CD14-positive monocyte (primary cell): ENCODE results near the gene PDGFD. TPM values are rescaled to one million over a fixed set of nuclear protein-coding genes. Genes with fewer than 3 reads are reported as not detected.
A peak's percentile ranks its signal among the peaks of the same experiment; 100 is the strongest.

Experiments used
- DNase-seq, 3 donors: peaks; one replicate each; pipeline ENCODE4 v3.0.0-alpha.2; 2011 to 2022
- H2AFZ ChIP-seq: 2 replicates; pipeline ENCODE4 v1.6.0; 2012; ENCODE audit warnings: mild to moderate bottlenecking, low read depth, low read length, inconsistent platforms; ENCODE audit not compliant: insufficient read depth, poor library complexity, severe bottlenecking
- H3K27ac ChIP-seq, 2 donors: 1 replicate in 1 of 2; 2 replicates in 1 of 2; pipeline ENCODE4 v1.5.1; 2012 to 2013; ENCODE audit warnings: low read length in 2 of 2, control low read depth in 1 of 2, inconsistent platforms in 1 of 2, low read depth in 1 of 2, mild to moderate bottlenecking in 1 of 2
- H3K27me3 ChIP-seq, 2 donors: one replicate each; pipeline versions ENCODE4 v1.6.0 to v1.6.1; 2011 to 2013; ENCODE audit warnings: low read length in 2 of 2; ENCODE audit not compliant: control insufficient read depth in 2 of 2, insufficient read depth in 2 of 2
- H3K36me3 ChIP-seq, 2 donors: replicated peaks in 1 of 2; 1 replicate in 1 of 2; 2 replicates in 1 of 2; pipeline versions ENCODE4 v1.5.1 to v1.6.1; 2012 to 2013; ENCODE audit warnings: low read length in 2 of 2, control low read depth in 1 of 2, inconsistent platforms in 1 of 2, mild to moderate bottlenecking in 1 of 2; ENCODE audit not compliant: insufficient read depth in 2 of 2, control insufficient read depth in 1 of 2
- H3K4me1 ChIP-seq, 2 donors: 1 replicate in 1 of 2; 2 replicates in 1 of 2; pipeline versions ENCODE4 v1.5.1 to v1.6.1; 2012 to 2013; ENCODE audit warnings: low read length in 2 of 2, control low read depth in 1 of 2, inconsistent platforms in 1 of 2, mild to moderate bottlenecking in 1 of 2, moderate library complexity in 1 of 2; ENCODE audit not compliant: insufficient read depth in 2 of 2, control insufficient read depth in 1 of 2
- H3K4me2 ChIP-seq: replicated peaks from 2 replicates; pipeline ENCODE3; 2012; ENCODE audit warnings: low read length, moderate library complexity, mild to moderate bottlenecking; ENCODE audit not compliant: poor library complexity, severe bottlenecking; ENCODE audit errors: extremely low read depth
- H3K4me3 ChIP-seq, 3 experiments: fragments of 200-600 bp in 1 of 3; sonication (generic) in 1 of 3; replicated peaks in 1 of 3; 1 replicate in 2 of 3; 2 replicates in 1 of 3; pipeline ENCODE4 v1.5.1; 2011 to 2013; ENCODE audit warnings: low read length in 3 of 3, mild to moderate bottlenecking in 3 of 3, control low read depth in 2 of 3, low read depth in 2 of 3, inconsistent platforms in 1 of 3, moderate library complexity in 1 of 3
- H3K79me2 ChIP-seq: 2 replicates; pipeline ENCODE4 v1.6.0; 2012; ENCODE audit warnings: mild to moderate bottlenecking, control low read depth, inconsistent platforms, low read length, moderate library complexity; ENCODE audit not compliant: insufficient read depth
- H3K9ac ChIP-seq: 2 replicates; pipeline ENCODE4 v1.6.0; 2017; ENCODE audit warnings: low read length, mild to moderate bottlenecking; ENCODE audit not compliant: insufficient read depth, poor library complexity, severe bottlenecking
- H3K9me3 ChIP-seq, 2 donors: replicated peaks in 1 of 2; 1 replicate in 1 of 2; 2 replicates in 1 of 2; pipeline versions ENCODE4 v1.5.1 to v1.6.1; 2012 to 2013; ENCODE audit warnings: low read length in 2 of 2, control low read depth in 1 of 2; ENCODE audit not compliant: control insufficient read depth in 1 of 2, insufficient read depth in 1 of 2
- H4K20me1 ChIP-seq: 2 replicates; pipeline ENCODE4 v1.6.0; 2012; ENCODE audit warnings: mild to moderate bottlenecking, low read length, control low read depth, moderate library complexity; ENCODE audit not compliant: insufficient read depth
- H3K27ac Mint-ChIP-seq, 7 donors: one replicate each; pipeline ENCODE4 v1.8.0; 2020; ENCODE audit warnings: mild to moderate bottlenecking in 7 of 7, mixed read lengths in 7 of 7, moderate library complexity in 6 of 7, inconsistent platforms in 2 of 7
- H3K27me3 Mint-ChIP-seq, 3 donors: one replicate each; pipeline ENCODE4 v1.8.0; 2021 to 2022; ENCODE audit warnings: low read depth in 3 of 3, mild to moderate bottlenecking in 3 of 3, mixed read lengths in 3 of 3, moderate library complexity in 3 of 3, inconsistent platforms in 1 of 3
- H3K36me3 Mint-ChIP-seq, 2 donors: one replicate each; pipeline ENCODE4 v1.8.0; 2020; ENCODE audit warnings: mixed read lengths in 2 of 2, inconsistent platforms in 1 of 2, mild to moderate bottlenecking in 1 of 2
- H3K4me1 Mint-ChIP-seq: one replicate; pipeline ENCODE4 v1.8.0; 2020; ENCODE audit warnings: mild to moderate bottlenecking, mixed read lengths
- H3K4me3 Mint-ChIP-seq, 2 donors: one replicate each; pipeline ENCODE4 v1.8.0; 2020; ENCODE audit warnings: mild to moderate bottlenecking in 2 of 2, mixed read lengths in 2 of 2, moderate library complexity in 1 of 2
- H3K9me3 Mint-ChIP-seq, 7 donors: one replicate each; pipeline ENCODE4 v1.8.0; 2020 to 2022; ENCODE audit warnings: mixed read lengths in 7 of 7, mild to moderate bottlenecking in 6 of 7, moderate library complexity in 6 of 7, inconsistent platforms in 2 of 7
- intact Hi-C, 2 donors: fragments of 100-400 bp; cut with micrococcal nuclease; formaldehyde crosslinking; loops; one replicate each; pipeline versions ENCODE4 v1.15.0 to v1.15.1; 2023
- polyA plus RNA-seq, 3 donors: library from polyadenylated mRNA; depleted of rRNA in 1 of 3; unstranded in 2 of 3; stranded (reverse) in 1 of 3; fragments of 300-500 nt in 2 of 3; fragments of >200 nt in 1 of 3; fragmentation: Illumina TruSeq in 2 of 3; gene quantifications; 1 replicate in 2 of 3; 2 replicates in 1 of 3; pipeline ENCODE4 v1.2.3, GENCODE V29; 2012 to 2021
- TF ChIP-seq, protein P1 (sequence below): fragments of 200-600 bp; IDR thresholded peaks from one replicate; pipeline ENCODE4 v1.8.0; 2022; ENCODE audit warnings: antibody characterized with exemption, mild to moderate bottlenecking

Gene PDGFD
- polyA plus RNA-seq, 3 donors, result 0.05 to 0.15 TPM; not detected in 1

DNA sequence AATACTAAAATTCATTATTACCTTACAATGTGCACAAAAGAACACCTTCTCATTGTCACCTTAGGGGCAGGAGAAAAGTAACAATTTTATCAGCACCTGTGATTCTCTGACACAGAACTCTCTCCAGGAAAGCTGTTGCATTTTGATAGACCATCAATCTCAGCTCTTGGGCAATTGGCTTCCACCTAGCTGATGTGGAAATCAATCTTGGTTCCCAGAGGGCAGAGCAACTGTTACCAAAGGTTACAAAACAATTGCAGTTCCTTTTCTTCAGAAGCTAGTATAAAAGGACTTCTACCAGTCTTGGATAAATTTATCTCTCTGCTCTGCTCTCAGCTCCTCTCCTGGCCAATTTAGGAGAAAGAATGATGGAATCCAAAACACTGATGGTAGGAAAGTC, 285.3 kb downstream of the PDGFD start:
- Histone ChIP-seq H3K27ac (peak overlapping the region in 1 of 2 donors; percentile 39), H3K9me3 (no peaks in the 10 kb centered on the region), H3K79me2 (no peaks in the 10 kb centered on the region), H3K4me3 (no peak overlapping the region), H4K20me1 (no peaks in the 10 kb centered on the region), H3K36me3 (no peaks in the 10 kb centered on the region), H3K9ac (no peak overlapping the region), H3K4me2 (peak overlapping the region; percentile 9), H2AFZ (no peak overlapping the region), H3K27me3 (no peaks in the 10 kb centered on the region), H3K4me1 (peaks cover 17 to 19% of the 10 kb centered on the region in 2 donors)
- Mint-ChIP-seq H3K4me3 (no peak overlapping the region), H3K27me3 (peaks cover 0 to 3% (median 2%) of the 10 kb centered on the region in 3 donors), H3K36me3 (no peaks in the 10 kb centered on the region), H3K9me3 (peaks cover 0 to 5% (median 0%) of the 10 kb centered on the region in 7 donors), H3K27ac (peak overlapping the region in 3 of 7 donors; percentile 39 to 72 (median 50)), H3K4me1 (peaks cover 27% of the 10 kb centered on the region)
- intact Hi-C loops, result no loop called here
- TF ChIP-seq, protein P1, sequence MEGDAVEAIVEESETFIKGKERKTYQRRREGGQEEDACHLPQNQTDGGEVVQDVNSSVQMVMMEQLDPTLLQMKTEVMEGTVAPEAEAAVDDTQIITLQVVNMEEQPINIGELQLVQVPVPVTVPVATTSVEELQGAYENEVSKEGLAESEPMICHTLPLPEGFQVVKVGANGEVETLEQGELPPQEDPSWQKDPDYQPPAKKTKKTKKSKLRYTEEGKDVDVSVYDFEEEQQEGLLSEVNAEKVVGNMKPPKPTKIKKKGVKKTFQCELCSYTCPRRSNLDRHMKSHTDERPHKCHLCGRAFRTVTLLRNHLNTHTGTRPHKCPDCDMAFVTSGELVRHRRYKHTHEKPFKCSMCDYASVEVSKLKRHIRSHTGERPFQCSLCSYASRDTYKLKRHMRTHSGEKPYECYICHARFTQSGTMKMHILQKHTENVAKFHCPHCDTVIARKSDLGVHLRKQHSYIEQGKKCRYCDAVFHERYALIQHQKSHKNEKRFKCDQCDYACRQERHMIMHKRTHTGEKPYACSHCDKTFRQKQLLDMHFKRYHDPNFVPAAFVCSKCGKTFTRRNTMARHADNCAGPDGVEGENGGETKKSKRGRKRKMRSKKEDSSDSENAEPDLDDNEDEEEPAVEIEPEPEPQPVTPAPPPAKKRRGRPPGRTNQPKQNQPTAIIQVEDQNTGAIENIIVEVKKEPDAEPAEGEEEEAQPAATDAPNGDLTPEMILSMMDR, result no peak
- DNase-seq, result peak in 2 of 3 donors; percentile 33 to 34

DNA sequence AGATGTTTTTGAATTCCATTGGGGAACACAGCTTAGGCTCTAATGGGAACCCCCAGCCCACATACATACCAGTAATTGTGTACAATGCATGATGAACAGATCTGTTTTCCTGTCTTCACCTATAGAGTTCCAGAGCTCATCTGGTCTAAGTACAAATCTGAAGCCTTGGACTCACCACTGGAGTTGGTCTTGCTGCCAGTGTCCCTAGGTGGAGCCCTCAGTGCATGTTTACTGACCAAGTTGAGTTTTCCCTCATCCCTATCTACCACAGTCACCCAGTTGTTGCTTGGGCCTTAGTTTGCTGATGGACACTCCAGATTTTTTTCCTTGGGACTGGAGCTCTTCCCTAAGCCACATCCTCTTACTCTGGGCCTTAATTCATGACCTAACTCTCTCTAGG, 286.7 kb downstream of the PDGFD start:
- H3K36me3 ChIP-seq, result no peaks in the 10 kb centered on the region
- TF ChIP-seq, protein P1, result no peak
- no peaks in the 10 kb centered on the region for H3K27me3 ChIP-seq
- Mint-ChIP-seq H3K27ac (no peak overlapping the region), H3K4me3 (no peak overlapping the region), H3K36me3 (no peaks in the 10 kb centered on the region), H3K27me3 (peaks cover 0 to 3% (median 2%) of the 10 kb centered on the region in 3 donors), H3K4me1 (peaks cover 36% of the 10 kb centered on the region), H3K9me3 (peaks cover 0 to 5% (median 0%) of the 10 kb centered on the region in 7 donors)
- no peak overlapping the region for H2AFZ ChIP-seq
- intact Hi-C loops, result no loop called here
- H3K27ac ChIP-seq, result no peak overlapping the region
- no peak for DNase-seq
- H3K9ac ChIP-seq, result no peak overlapping the region
- H3K9me3 ChIP-seq, result no peaks in the 10 kb centered on the region
- H4K20me1 ChIP-seq, result no peaks in the 10 kb centered on the region
- no peaks in the 10 kb centered on the region for H3K79me2 ChIP-seq
- H3K4me2 ChIP-seq, result no peak overlapping the region
- peaks cover 19 to 21% of the 10 kb centered on the region in 2 donors for H3K4me1 ChIP-seq
- no peak overlapping the region for H3K4me3 ChIP-seq
